NOMO-1 (cell line): ENCODE results near the gene FBXW9.
"Not testable (repeated sequence)": the region's sequence is repeated elsewhere in the genome, so short reads cannot be mapped to it uniquely, and the experiment has no call there.

ENCODE experiments used
- DNase-seq, 2 experiments: peaks; one replicate each; lab custom pipeline; 2025; ENCODE audit not compliant: unreplicated experiment in 2 of 2; lab: John Stamatoyannopoulos, UW

FBXW9 gene

GRCh38 chr19:12696366-12697335, at the start of gene FBXW9:
FBXW9 (minus strand) TSS chr19:12696631; CDS start chr19:12696581, 50 bp downstream.
- DNase-seq = peak; percentile 89 to 96

GRCh38 chr19:12745166-12745897, 48.9 kb upstream of the FBXW9 start:
- DNase-seq = no peak

- no peak for DNase-seq
These were observed 41.5 kb upstream of the FBXW9 start for GRCh38 chr19:12737835-12738351.

GRCh38 chr19:12736995-12737834, 40.8 kb upstream of the FBXW9 start, which contains the start of gene GET3:
GET3 (plus strand) TSS chr19:12737497; CDS start chr19:12737506, 9 bp downstream.
- DNase-seq = peak; percentile 96 to 98

GRCh38 chr19:12733369-12734214, 37.2 kb upstream of the FBXW9 start:
- peak; percentile 50 to 52 for DNase-seq

GRCh38 chr19:12731337-12731736, 34.9 kb upstream of the FBXW9 start:
- DNase-seq = no peak

GRCh38 chr19:12730064-12730463, 33.6 kb upstream of the FBXW9 start:
- DNase-seq = no peak

GRCh38 chr19:12727745-12728433, 31.5 kb upstream of the FBXW9 start:
- no peak for DNase-seq

GRCh38 chr19:12726988-12727316, 30.5 kb upstream of the FBXW9 start:
- DNase-seq = no peak

GRCh38 chr19:12725612-12726011, 29.2 kb upstream of the FBXW9 start:
- not testable (repeated sequence) for DNase-seq

GRCh38 chr19:12723641-12724426, 27.4 kb upstream of the FBXW9 start, which contains the start of gene TNPO2:
TNPO2 (minus strand) TSS chr19:12723932; CDS start chr19:12720977, 2,955 bp downstream.
- peak; percentile 62 to 76 for DNase-seq

GRCh38 chr19:12723381-12723640, 26.9 kb upstream of the FBXW9 start:
- DNase-seq = peak in 1 of 2 experiments; percentile 24

GRCh38 chr19:12722566-12723380, 26.3 kb upstream of the FBXW9 start:
- DNase-seq = peak; percentile 91 to 96

- peak; percentile 23 to 32 for DNase-seq
These were observed 25.5 kb upstream of the FBXW9 start for GRCh38 chr19:12721656-12722565.

- peak in 1 of 2 experiments; percentile 2 for DNase-seq
These were observed 24.6 kb upstream of the FBXW9 start for GRCh38 chr19:12720851-12721655.

- DNase-seq = no peak
These were observed 23.9 kb upstream of the FBXW9 start for GRCh38 chr19:12720296-12720695.
